ENCODE measurements around the gene LCE7A.

LCE7A gene

GRCh38 chr1:152879559-152880198 lies 19.9 kb downstream of the LCE7A start:
- DNase-seq (ENCODE audit: insufficient read length, low spot score) = no peak
- no peak for FAIRE-seq

GRCh38 chr1:152880316-152880715 lies 20.5 kb downstream of the LCE7A start:
- DNase-seq (ENCODE audit: insufficient read length, low spot score) (no peak), FAIRE-seq (no peak)

GRCh38 chr1:152880907-152881306 lies 21.1 kb downstream of the LCE7A start:
- DNase-seq (ENCODE audit: insufficient read length, low spot score) (no peak), FAIRE-seq (no peak)

- DNase-seq (ENCODE audit: insufficient read length, low spot score) (no peak), FAIRE-seq (no peak)
These were observed 24.3 kb downstream of the LCE7A start for GRCh38 chr1:152884085-152884484.

GRCh38 chr1:152884506-152884905 lies 24.7 kb downstream of the LCE7A start:
- no peak for DNase-seq (ENCODE audit: insufficient read length, low spot score)
- no peak for FAIRE-seq

GRCh38 chr1:152884966-152885624 lies 25.3 kb downstream of the LCE7A start:
- no peak for FAIRE-seq
- DNase-seq (ENCODE audit: insufficient read length, low spot score) = no peak

- DNase-seq (ENCODE audit: insufficient read length, low spot score) (no peak), FAIRE-seq (no peak)
These were observed 26.3 kb downstream of the LCE7A start for GRCh38 chr1:152886085-152886484.

- FAIRE-seq (no peak), DNase-seq (ENCODE audit: insufficient read length, low spot score) (no peak)
These were observed 27.1 kb downstream of the LCE7A start for GRCh38 chr1:152886758-152887409.

GRCh38 chr1:152888126-152888525 lies 28.3 kb downstream of the LCE7A start:
- DNase-seq (ENCODE audit: insufficient read length, low spot score) (no peak), FAIRE-seq (no peak)

- DNase-seq (ENCODE audit: insufficient read length, low spot score) = no peak
- no peak for FAIRE-seq
These were observed 39.2 kb downstream of the LCE7A start for GRCh38 chr1:152899027-152899426.

GRCh38 chr1:152899883-152900282 lies 40.1 kb downstream of the LCE7A start:
- FAIRE-seq (no peak), DNase-seq (ENCODE audit: insufficient read length, low spot score) (no peak)

- FAIRE-seq (no peak), DNase-seq (ENCODE audit: insufficient read length, low spot score) (no peak)
These were observed 41.8 kb downstream of the LCE7A start for GRCh38 chr1:152901631-152902030.

- FAIRE-seq (no peak), DNase-seq (ENCODE audit: insufficient read length, low spot score) (no peak)
These were observed 42.8 kb downstream of the LCE7A start for GRCh38 chr1:152902636-152903035.

- FAIRE-seq = no peak
- DNase-seq (ENCODE audit: insufficient read length, low spot score) = no peak
These were observed 45.1 kb downstream of the LCE7A start for GRCh38 chr1:152904688-152905440.

GRCh38 chr1:152906023-152906565 lies 46.3 kb downstream of the LCE7A start:
- FAIRE-seq = no peak
- peak; percentile 37 for DNase-seq (ENCODE audit: insufficient read length, low spot score)

- DNase-seq (ENCODE audit: insufficient read length, low spot score) (no peak), FAIRE-seq (no peak)
These were observed 48.1 kb downstream of the LCE7A start, which contains the start of gene IVL for GRCh38 chr1:152907686-152908601. Gene IVL (plus strand): TSS chr1:152908546. CDS start chr1:152909798, 1,252 bp downstream.

- FAIRE-seq = no peak
These were observed 49.4 kb downstream of the LCE7A start for GRCh38 chr1:152909206-152909605.

More at GRCh38 chr1:152909206-152909605, 49.4 kb downstream of the LCE7A start:
- DNase-seq (ENCODE audit: insufficient read length, low spot score) = no peak
